Measurements from ENCODE around the gene RNF157.

The RNF157 gene

GRCh38 chr17:76270127-76270592, 29.9 kb upstream of the RNF157 start:
- peak; percentile 37 for DNase-seq

DNA sequence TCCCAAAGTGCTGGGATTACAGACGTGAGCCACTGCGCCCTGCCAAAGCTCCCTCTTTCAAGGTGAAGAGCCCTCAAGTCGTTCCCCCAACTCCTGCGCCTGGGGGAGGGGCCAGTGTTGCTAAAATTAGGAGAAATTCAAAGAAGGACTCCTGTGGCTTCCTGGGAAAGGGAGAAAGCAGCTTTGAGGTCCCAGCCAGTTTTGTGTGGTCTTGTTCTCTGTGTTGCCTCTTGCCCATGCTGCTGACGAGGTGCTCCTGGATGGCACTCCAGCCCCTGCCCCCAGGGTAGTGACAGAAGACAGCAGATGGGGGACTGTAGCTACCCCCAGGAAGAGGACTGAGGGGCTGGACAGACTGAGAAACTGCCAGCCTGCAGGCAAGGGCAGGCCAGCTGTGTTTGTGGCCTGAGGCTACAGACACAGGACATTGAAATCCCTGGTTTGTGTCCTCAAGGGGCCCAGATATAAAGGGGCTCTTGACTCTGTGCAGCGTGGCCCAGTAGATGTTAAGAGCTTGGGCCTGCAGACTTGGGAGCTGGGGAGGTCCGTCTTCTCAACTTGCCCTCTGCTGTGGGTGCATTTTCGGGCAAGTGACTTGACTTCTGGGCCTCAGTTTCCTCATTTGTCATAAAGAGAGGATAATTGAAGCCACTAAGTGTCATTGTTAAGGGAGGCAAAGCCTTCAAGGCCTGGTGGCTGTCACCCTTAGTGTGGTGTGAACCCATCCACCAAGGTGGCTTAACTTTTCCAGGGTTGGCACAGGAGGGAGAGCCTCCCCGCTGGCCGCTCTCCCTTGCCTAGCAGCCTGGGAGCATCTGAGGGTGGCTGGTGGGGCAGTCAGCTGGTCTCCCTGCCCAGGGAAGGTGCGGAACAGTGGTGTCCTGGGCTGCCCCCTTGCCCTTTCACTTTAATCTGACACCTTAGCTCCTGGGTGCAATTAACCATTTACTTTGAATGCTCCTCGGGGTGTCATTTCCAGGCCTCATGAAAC, 29.0 kb upstream of the RNF157 start:
- no peak for DNase-seq

DNA sequence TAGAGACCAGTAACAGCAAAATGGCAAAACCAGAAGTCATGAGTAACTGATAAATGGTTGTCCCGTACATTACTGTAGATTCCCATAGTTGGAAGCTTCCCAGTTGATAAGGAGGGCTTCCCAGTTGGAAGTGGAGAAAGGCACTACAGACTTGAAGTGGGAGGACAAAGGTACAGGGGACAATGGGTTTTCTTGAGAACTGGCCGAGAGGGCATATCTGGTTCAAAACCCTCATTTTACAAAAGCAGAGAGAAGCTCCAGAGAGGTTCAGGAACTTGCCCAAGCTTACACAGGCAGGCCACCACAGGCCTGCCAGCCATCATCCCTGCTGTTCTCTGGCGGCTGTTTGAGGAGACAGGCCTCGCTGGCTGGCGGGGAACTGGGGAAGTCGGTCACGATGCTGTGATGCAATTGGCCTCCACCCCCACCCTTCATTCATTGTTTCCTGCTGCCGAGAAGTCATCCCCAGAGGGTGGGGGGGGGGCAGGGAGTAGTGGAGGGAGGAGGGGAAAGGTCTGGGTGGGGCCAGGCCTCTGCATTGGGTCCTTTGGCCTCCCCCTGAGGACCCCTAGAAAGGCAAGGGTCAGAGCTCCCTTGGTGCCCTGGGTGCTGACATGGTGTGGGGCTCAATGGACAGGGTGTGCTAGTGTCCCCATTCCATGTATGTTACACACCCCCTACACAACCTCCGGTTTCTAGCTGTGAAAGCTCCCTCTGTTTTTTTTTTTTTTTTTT, 27.9 kb upstream of the RNF157 start:
- peak; percentile 79 for DNase-seq

GRCh38 chr17:76267581-76268001, 27.3 kb upstream of the RNF157 start:
- DNase-seq = peak; percentile 41

- no peak for DNase-seq
Measured at GRCh38 chr17:76267051-76267576, 26.8 kb upstream of the RNF157 start.

DNA sequence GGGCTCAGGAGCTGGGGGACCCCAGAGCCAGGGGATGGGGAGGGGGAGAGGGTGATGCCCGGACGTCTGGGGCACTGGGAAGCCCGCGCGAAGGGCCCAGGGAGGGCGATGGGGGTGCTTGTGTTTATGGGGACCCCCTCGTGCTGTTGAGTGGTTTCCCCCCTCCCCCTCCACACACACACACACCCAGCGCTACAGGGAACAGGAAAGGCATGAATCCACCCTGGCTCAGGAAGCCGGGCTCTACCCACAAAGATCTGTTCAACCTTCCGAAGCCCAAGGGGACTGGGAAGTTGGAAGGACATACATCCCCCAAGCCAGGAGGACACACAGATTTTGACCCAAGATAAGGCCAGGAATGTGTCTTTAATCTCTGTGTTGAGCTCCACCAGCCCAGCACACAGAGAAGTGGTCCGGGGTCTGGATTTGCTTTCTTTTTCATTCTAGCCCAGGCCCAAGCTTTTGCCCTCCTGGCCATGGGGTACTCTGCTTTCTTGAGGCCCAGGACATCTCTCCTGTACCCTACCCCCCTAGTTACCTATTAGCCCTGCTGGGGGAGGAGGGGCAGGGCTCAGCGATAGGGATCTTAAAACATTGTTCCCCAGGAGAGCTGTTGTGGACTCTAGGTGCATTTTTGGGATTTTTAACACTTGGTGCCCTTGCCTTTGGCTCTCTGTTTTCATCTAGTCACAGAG, 26.1 kb upstream of the RNF157 start:
- peak; percentile 42 for DNase-seq

GRCh38 chr17:76265624-76266243, 25.4 kb upstream of the RNF157 start:
- DNase-seq = peak; percentile 56

- DNase-seq = peak; percentile 99
Measured at GRCh38 chr17:76264755-76265623, 24.7 kb upstream of the RNF157 start, which contains the start of gene UBALD2. Gene UBALD2, plus strand, starts transcription at chr17:76265348. Its CDS starts 158 bp downstream, at chr17:76265506.

DNA sequence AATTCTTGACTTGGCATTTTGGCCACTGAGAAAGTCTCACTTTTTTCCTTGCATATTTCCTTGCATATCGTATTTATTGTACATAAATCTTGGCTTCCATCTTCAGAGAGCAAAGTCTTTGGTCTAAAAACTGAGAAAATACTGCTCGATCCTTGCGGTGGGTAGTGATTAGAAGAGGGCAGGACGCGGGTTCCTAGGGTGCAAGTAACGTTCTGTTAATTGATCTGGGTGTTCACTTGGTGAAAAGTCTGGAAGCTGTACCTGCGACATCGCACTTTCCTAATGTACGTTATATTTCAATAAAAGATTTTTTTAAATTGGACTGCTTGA, 24.1 kb upstream of the RNF157 start:
- no peak for DNase-seq

GRCh38 chr17:76263896-76264295, 23.6 kb upstream of the RNF157 start:
- DNase-seq = no peak

DNA sequence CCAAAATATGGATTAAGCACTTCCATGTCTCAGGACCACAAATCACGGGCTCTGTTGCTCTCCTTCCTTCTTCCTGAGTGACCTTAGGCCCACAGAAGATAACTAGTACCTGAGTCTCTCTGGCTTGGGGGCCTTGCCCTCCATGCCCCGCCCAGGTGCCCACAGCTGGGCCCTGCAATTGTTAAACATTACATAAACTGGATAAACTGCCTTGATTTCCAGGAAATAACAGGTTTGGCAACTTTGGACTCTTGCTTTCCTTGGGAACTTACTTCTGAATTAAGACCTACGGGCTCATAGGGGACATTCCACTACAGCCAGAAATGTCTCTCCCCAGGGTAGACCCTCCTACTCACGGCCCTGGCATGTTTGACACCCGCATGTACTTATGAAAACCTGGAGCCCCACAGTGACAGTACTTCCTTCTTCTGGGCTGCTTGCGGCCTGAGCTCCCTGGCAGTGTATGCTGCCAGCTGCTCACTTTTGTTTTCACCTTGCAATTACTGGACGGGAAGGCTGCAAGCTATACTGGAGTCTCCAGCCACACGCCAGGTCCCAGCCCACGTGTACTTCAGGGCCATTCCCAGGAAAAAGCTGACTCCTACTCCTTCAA, 22.5 kb upstream of the RNF157 start:
- no peak for DNase-seq

DNA sequence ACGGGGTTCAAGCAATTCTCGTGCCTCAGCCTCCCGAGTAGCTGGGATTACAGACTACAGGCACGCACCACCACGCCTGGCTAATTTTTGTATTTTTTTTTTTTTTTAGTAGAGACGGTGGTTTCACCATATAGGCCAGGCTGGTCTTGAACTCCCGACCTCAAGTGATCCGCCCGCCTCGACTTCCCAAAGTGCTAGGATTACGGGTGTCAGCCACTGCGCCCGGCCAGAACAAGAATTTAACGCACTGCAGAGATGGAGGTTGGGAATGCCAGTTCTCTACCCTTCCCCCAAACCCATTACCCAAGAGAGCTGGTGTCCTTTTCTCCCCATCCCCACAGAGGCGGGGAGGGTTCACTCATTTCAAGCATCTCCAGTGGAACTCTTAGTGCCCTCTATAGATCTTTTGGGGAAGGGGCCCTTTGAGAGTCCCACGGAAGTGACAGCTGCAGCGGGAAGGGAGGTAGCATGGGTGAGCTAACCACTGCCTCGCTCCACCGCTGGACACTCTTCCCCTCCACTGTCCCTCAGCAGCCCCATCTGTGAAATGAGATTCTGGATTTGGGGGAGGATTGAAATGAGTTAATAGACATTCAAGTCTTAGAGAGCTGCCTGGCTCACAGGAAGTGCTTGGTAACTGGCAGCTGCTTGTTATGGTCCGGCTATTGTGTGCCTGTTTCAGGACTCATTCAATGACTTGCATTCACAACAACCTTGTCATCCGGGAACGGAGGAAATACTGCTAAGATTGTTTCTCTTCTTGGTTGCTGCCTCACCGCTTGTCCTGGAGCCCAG, 21.3 kb upstream of the RNF157 start:
- DNase-seq = no peak

DNA sequence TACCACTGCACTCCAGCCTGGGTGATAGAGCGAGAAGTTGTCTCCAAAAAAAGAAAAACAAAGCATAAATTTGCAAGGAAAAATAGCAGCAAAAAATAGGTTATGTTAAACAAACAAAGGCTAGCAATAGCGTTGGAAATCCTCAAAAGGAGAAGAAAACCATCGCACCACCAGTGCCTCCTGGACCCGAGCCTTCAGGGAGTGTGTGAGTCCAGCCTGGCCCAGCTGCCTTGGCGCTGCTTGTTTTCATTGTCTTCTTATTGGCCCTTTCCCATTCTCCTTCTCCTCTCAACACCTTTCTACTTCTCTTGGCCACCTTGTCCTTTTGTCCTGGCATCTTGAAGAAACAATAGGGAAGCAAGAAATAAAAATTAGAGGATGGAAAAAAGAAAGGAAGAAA, 20.4 kb upstream of the RNF157 start:
- DNase-seq = no peak

DNA sequence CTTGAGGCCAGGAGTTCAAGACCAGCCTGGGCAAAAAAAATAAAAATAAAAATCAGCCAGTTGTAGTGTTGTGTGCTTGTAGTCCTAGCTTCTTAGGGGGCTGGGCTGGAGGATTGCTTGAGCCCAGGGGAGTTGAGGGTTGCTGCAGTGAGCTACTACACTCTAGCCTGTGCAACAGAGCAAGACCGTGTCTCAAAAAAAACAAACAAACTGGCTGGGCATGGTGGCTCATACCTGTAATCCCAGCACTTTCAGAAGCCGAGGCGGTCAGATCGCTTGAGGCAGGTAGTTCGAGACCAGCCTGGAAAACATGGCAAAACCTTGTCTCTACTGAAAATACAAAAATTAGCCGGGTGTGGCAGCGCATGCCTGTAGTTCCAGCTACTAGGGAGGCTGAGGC, 19.9 kb upstream of the RNF157 start:
- no peak for DNase-seq

GRCh38 chr17:76256430-76257050, 16.2 kb upstream of the RNF157 start:
- peak; percentile 67 for DNase-seq

- no peak for DNase-seq
Measured at GRCh38 chr17:76255801-76256429, 15.6 kb upstream of the RNF157 start.

- DNase-seq = no peak
Measured at GRCh38 chr17:76254275-76254674, 14.0 kb upstream of the RNF157 start.

GRCh38 chr17:76253841-76254240, 13.5 kb upstream of the RNF157 start:
- no peak for DNase-seq

All from CD4-positive, alpha-beta T cell treated with Interleukin-12 subunit alpha and Interleukin-12 subunit beta, for 1 hour (primary cell).